H1 (cell line): ENCODE measurements around the gene OR51V1. TPM values are rescaled to one million over a fixed set of nuclear protein-coding genes. Genes with fewer than 3 reads are reported as not detected.

Experiments
- CTCF ChIA-PET: fragments of 300-600 bp; sonication (Branson Sonifier 250); formaldehyde crosslinking; loops from one replicate; lab custom pipeline; 2021; ENCODE audit not compliant: partially characterized antibody; lab: Charles Lee
- POLR2A ChIA-PET: fragments of 300-600 bp; sonication (Branson Sonifier 250); formaldehyde crosslinking; loops from one replicate; lab custom pipeline; 2021; ENCODE audit warnings: inconsistent platforms; ENCODE audit not compliant: partially characterized antibody; lab: Charles Lee
- DNase-seq, 2 experiments: peaks; one replicate each; pipeline versions ENCODE4 v3.0.0 to v3.0.0-alpha.2; 2010 to 2022; ENCODE audit warnings: low spot score in 2 of 2, low read depth in 1 of 2, mixed read lengths in 1 of 2
- FAIRE-seq: peaks from 2 replicates; lab custom pipeline; 2011; peaks lifted over from hg19 to GRCh38; lab: Jason Lieb, UNC
- H2AFZ ChIP-seq: 2 replicates; pipeline ENCODE4 v1.8.1; 2012; ENCODE audit warnings: low read length, inconsistent platforms
- H2AK5ac ChIP-seq: 2 replicates; pipeline ENCODE4 v1.6.1; 2013; ENCODE audit warnings: low read depth, low read length
- H2BK120ac ChIP-seq: replicated peaks from 2 replicates; pipeline ENCODE3; 2013; ENCODE audit warnings: low read depth, low read length, inconsistent platforms
- H2BK12ac ChIP-seq: 2 replicates; pipeline ENCODE4 v1.6.1; 2013; ENCODE audit warnings: low read depth, low read length
- H2BK15ac ChIP-seq: 2 replicates; pipeline ENCODE4 v1.6.1; 2013; ENCODE audit warnings: low read length
- H2BK20ac ChIP-seq: 2 replicates; pipeline ENCODE4 v1.6.1; 2013; ENCODE audit warnings: low read length
- H2BK5ac ChIP-seq: 2 replicates; pipeline ENCODE4 v1.6.1; 2013; ENCODE audit warnings: low read depth, low read length
- H3K14ac ChIP-seq: 2 replicates; pipeline ENCODE4 v1.6.1; 2013; ENCODE audit warnings: inconsistent platforms; ENCODE audit not compliant: insufficient read length
- H3K18ac ChIP-seq: 2 replicates; pipeline ENCODE4 v1.6.1; 2013; ENCODE audit warnings: low read length; ENCODE audit errors: extremely low read depth
- H3K23ac ChIP-seq: 2 replicates; pipeline ENCODE4 v1.6.1; 2013; ENCODE audit warnings: inconsistent platforms; ENCODE audit not compliant: insufficient read length
- H3K23me2 ChIP-seq: 2 replicates; pipeline ENCODE4 v1.6.1; 2013; ENCODE audit warnings: low read depth, low read length
- H3K27ac ChIP-seq: 2 replicates; pipeline ENCODE4 v1.6.1; 2011; ENCODE audit warnings: low read depth, low read length, inconsistent platforms
- H3K27me3 ChIP-seq, 4 experiments: replicated peaks in 1 of 4; 1 replicate in 1 of 4; 2 replicates in 3 of 4; pipeline versions ENCODE4 v1.6.1 to v1.8.1; 2011 to 2013; ENCODE audit warnings: low read length in 3 of 4, mild to moderate bottlenecking in 3 of 4, inconsistent platforms in 2 of 4, mixed read lengths in 2 of 4, moderate library complexity in 1 of 4; ENCODE audit not compliant: control insufficient read depth in 3 of 4, insufficient read depth in 3 of 4; ENCODE audit errors: extremely low read depth in 1 of 4
- H3K36me3 ChIP-seq, 4 experiments: 2 replicates each; pipeline versions ENCODE4 v1.6.1 to v1.8.1; 2011 to 2013; ENCODE audit warnings: mild to moderate bottlenecking in 4 of 4, low read length in 3 of 4, moderate library complexity in 2 of 4, control low read depth in 1 of 4, inconsistent platforms in 1 of 4; ENCODE audit not compliant: insufficient read depth in 4 of 4, control insufficient read depth in 2 of 4
- H3K4ac ChIP-seq: replicated peaks from 2 replicates; pipeline ENCODE3; 2013; ENCODE audit warnings: low read length, low read depth, mixed read lengths, inconsistent platforms; ENCODE audit not compliant: insufficient read length
- H3K4me1 ChIP-seq, 4 experiments: replicated peaks in 1 of 4; 1 replicate in 1 of 4; 2 replicates in 3 of 4; pipeline versions ENCODE4 v1.6.1 to v1.8.1; 2011 to 2013; ENCODE audit warnings: low read length in 3 of 4, inconsistent platforms in 2 of 4, mixed read lengths in 1 of 4; ENCODE audit not compliant: insufficient read depth in 4 of 4, control insufficient read depth in 3 of 4
- H3K4me2 ChIP-seq, 2 experiments: 2 replicates each; pipeline versions ENCODE4 v1.6.1 to v1.8.1; 2011 to 2013; ENCODE audit warnings: low read depth in 2 of 2, low read length in 2 of 2, control low read depth in 1 of 2, inconsistent platforms in 1 of 2, mild to moderate bottlenecking in 1 of 2; ENCODE audit not compliant: insufficient read depth in 1 of 2
- H3K4me3 ChIP-seq, 4 experiments: fragments of 200-600, 300-600 bp in 1 of 4; sonication (generic), shearing (Covaris generic), sonication (Bioruptor Twin) in 1 of 4; 2 replicates each; pipeline versions ENCODE4 v1.5.1 to v1.8.1; 2011 to 2016; ENCODE audit warnings: low read length in 4 of 4, low read depth in 3 of 4, control low read depth in 2 of 4, inconsistent platforms in 2 of 4, mild to moderate bottlenecking in 2 of 4, mixed read lengths in 1 of 4, moderate library complexity in 1 of 4; ENCODE audit not compliant: insufficient read depth in 2 of 4; ENCODE audit errors: extremely low read depth in 1 of 4
- H3K56ac ChIP-seq: replicated peaks from 2 replicates; pipeline ENCODE3; 2013; ENCODE audit warnings: low read depth, mild to moderate bottlenecking, mixed read lengths, low read length, inconsistent platforms; ENCODE audit not compliant: insufficient read length
- H3K79me1 ChIP-seq: 2 replicates; pipeline ENCODE4 v1.6.1; 2013; ENCODE audit warnings: low read depth, low read length, control low read depth
- H3K79me2 ChIP-seq, 2 experiments: 2 replicates each; pipeline versions ENCODE4 v1.6.1 to v1.8.1; 2012 to 2013; ENCODE audit warnings: low read length in 2 of 2, mild to moderate bottlenecking in 2 of 2, inconsistent platforms in 1 of 2; ENCODE audit not compliant: insufficient read depth in 2 of 2, control insufficient read depth in 1 of 2
- H3K9ac ChIP-seq, 4 experiments: replicated peaks in 1 of 4; 1 replicate in 1 of 4; 2 replicates in 3 of 4; pipeline versions ENCODE4 v1.6.1 to v1.8.1; 2011 to 2013; ENCODE audit warnings: low read depth in 3 of 4, low read length in 3 of 4, control low read depth in 2 of 4, mild to moderate bottlenecking in 2 of 4, moderate library complexity in 2 of 4, inconsistent platforms in 1 of 4; ENCODE audit errors: extremely low read depth in 1 of 4
- H3K9me3 ChIP-seq, 2 experiments: 2 replicates each; pipeline versions ENCODE4 v1.6.1 to v1.8.1; 2012 to 2013; ENCODE audit warnings: mild to moderate bottlenecking in 2 of 2, moderate library complexity in 2 of 2, control low read depth in 1 of 2, inconsistent platforms in 1 of 2, low read depth in 1 of 2, low read length in 1 of 2, mixed read lengths in 1 of 2; ENCODE audit not compliant: insufficient read depth in 2 of 2
- H4K20me1 ChIP-seq, 2 experiments: replicated peaks in 1 of 2; 2 replicates each; pipeline versions ENCODE3 to v1.8.1; 2011 to 2013; ENCODE audit warnings: inconsistent platforms in 2 of 2, low read length in 2 of 2, mild to moderate bottlenecking in 1 of 2; ENCODE audit not compliant: insufficient read depth in 2 of 2, control insufficient read depth in 1 of 2
- H4K5ac ChIP-seq: 2 replicates; pipeline ENCODE4 v1.6.1; 2013; ENCODE audit warnings: low read length, low read depth, mixed read lengths, inconsistent platforms; ENCODE audit not compliant: insufficient read length
- H4K8ac ChIP-seq: 2 replicates; pipeline ENCODE4 v1.8.0; 2013; ENCODE audit warnings: mild to moderate bottlenecking, moderate library complexity, low read length, inconsistent platforms; ENCODE audit not compliant: insufficient read depth; ENCODE audit errors: extremely low read depth
- H4K91ac ChIP-seq: replicated peaks from 2 replicates; pipeline ENCODE3; 2013; ENCODE audit warnings: low read length, mixed read lengths, inconsistent platforms; ENCODE audit not compliant: insufficient read length
- ATF2 ChIP-seq: IDR thresholded peaks from 2 replicates; pipeline ENCODE4 v1.6.1; 2012; ENCODE audit warnings: low read length, inconsistent platforms
- CBX5 ChIP-seq: fragments of 300-800, 300-1000 bp; sonication (generic); IDR thresholded peaks from 2 replicates; pipeline ENCODE4 v1.7.1; 2016; ENCODE audit warnings: antibody characterized with exemption, low read length, low read depth
- CTBP2 ChIP-seq: IDR thresholded peaks from 2 replicates; pipeline ENCODE4 v1.7.0; 2011; ENCODE audit warnings: borderline replicate concordance, mild to moderate bottlenecking, moderate library complexity, mixed read lengths, low read length; ENCODE audit not compliant: insufficient read depth, insufficient read length
- EGR1 ChIP-seq: IDR thresholded peaks from 2 replicates; pipeline ENCODE4 v1.6.1; 2011; ENCODE audit warnings: low read depth, low read length, borderline replicate concordance
- JUN ChIP-seq: IDR thresholded peaks from 2 replicates; pipeline ENCODE4 v1.6.1; 2011; ENCODE audit warnings: low read depth, mild to moderate bottlenecking, improper control_type of control experiment, low read length
- JUND ChIP-seq: IDR thresholded peaks from 2 replicates; pipeline ENCODE4 v1.6.1; 2011; ENCODE audit warnings: mild to moderate bottlenecking, improper control_type of control experiment, low read length
- KDM4A ChIP-seq: IDR thresholded peaks from one replicate; pipeline ENCODE4 v1.7.1; 2012; ENCODE audit warnings: low read depth, mild to moderate bottlenecking, moderate library complexity, low read length, inconsistent platforms; ENCODE audit not compliant: severe bottlenecking
- KDM5A ChIP-seq: fragments of 200-600 bp; IDR thresholded peaks from 2 replicates; pipeline ENCODE4 v1.7.1; 2012; ENCODE audit warnings: mild to moderate bottlenecking, low read length, inconsistent platforms, mixed read lengths
- POLR2A ChIP-seq, 2 experiments: IDR thresholded peaks; 1 replicate in 1 of 2; 2 replicates in 1 of 2; pipeline ENCODE4 v1.6.1; 2011; ENCODE audit warnings: low read depth in 2 of 2, low read length in 2 of 2, mild to moderate bottlenecking in 2 of 2; ENCODE audit errors: control extremely low read depth in 1 of 2
- SIN3A ChIP-seq, 2 experiments: IDR thresholded peaks in 1 of 2; conservative IDR thresholded peaks in 1 of 2; 2 replicates each; pipeline ENCODE4 v1.6.1; 2011 to 2012; ENCODE audit warnings: low read length in 2 of 2, improper control_type of control experiment in 1 of 2, low read depth in 1 of 2, mild to moderate bottlenecking in 1 of 2
- SRF ChIP-seq: IDR thresholded peaks from 2 replicates; pipeline ENCODE4 v1.6.1; 2011; ENCODE audit warnings: mild to moderate bottlenecking, low read depth, low read length, moderate library complexity
- TBP ChIP-seq: IDR thresholded peaks from 2 replicates; pipeline ENCODE4 v1.6.1; 2011; ENCODE audit warnings: low read depth, low read length, improper control_type of control experiment
- WGBS, 2 experiments: shearing (Covaris generic) in 1 of 2; methylation state at CpG; one replicate each; pipeline versions ENCODE4 v1.1.6 to v1.1.7; 2013 to 2015; ENCODE audit warnings: low lambda C conversion rate in 2 of 2, mixed read lengths in 2 of 2, inconsistent platforms in 1 of 2, low coverage in 1 of 2, missing lambda C conversion rate in 1 of 2; ENCODE audit not compliant: insufficient replicate concordance in 2 of 2, insufficient coverage in 1 of 2, insufficient read length in 1 of 2; ENCODE audit errors: extremely low coverage in 1 of 2, missing lambda C conversion rate in 1 of 2; 5-methylcytosine and 5-hydroxymethylcytosine counted together
- polyA plus RNA-seq, 7 experiments: library from polyadenylated mRNA; depleted of rRNA in 3 of 7; stranded (reverse) in 5 of 7; unstranded in 2 of 7; fragments of >200 nt in 5 of 7; fragments of 200-250 nt in 2 of 7; gene quantifications; 1 replicate in 5 of 7; 2 replicates in 1 of 7; 4 replicates in 1 of 7; pipeline versions ENCODE4 v1.2.1 to v1.2.3, GENCODE V29; 2011 to 2013; ENCODE audit warnings: missing spikeins in 2 of 7, mixed read lengths in 2 of 7
- total RNA-seq: library from RNA; stranded (reverse); fragmentation: NEBNext Ultra II Directional; extraction: Animal tissue kit (Norgen Biotek cat#: 25700); gene quantifications from 2 replicates; pipeline ENCODE4 v1.2.1, GENCODE V29; 2021
- TF ChIP-seq, protein P1 (sequence below): IDR thresholded peaks from 2 replicates; pipeline ENCODE4 v1.6.1; 2011; ENCODE audit warnings: low read depth, mild to moderate bottlenecking, low read length; ENCODE audit not compliant: insufficient read depth

The OR51V1 gene
- total and polyA plus RNA-seq, 2 of the 8 experiments (the other 6 are each of a cell fraction or from before 2014, with no cell fraction given): not detected

- no peak for FAIRE-seq
- Histone ChIP-seq H2BK12ac (no peak overlapping the region), H3K27me3 (no peaks in the 10 kb centered on the region), H3K23ac (no peak overlapping the region), H3K9me3 (no peaks in the 10 kb centered on the region), H3K36me3 (no peaks in the 10 kb centered on the region), H4K5ac (no peak overlapping the region), H3K9ac (no peak overlapping the region), H3K56ac (no peak overlapping the region), H4K8ac (no peak overlapping the region), H3K18ac (no peak overlapping the region), H4K91ac (no peak overlapping the region), H2AFZ (no peak overlapping the region), H3K14ac (no peak overlapping the region), H2BK120ac (no peak overlapping the region), H3K4me1 (no peaks in the 10 kb centered on the region), H2BK15ac (no peak overlapping the region), H3K4me3 (no peak overlapping the region), H4K20me1 (no peaks in the 10 kb centered on the region), H3K4me2 (no peak overlapping the region), H3K27ac (no peak overlapping the region), H3K23me2 (no peaks in the 10 kb centered on the region; the same call in 1 of the 2 replicates), H2AK5ac (no peak overlapping the region), H3K4ac (no peak overlapping the region), H2BK20ac (no peak overlapping the region), H3K79me1 (no peaks in the 10 kb centered on the region), H3K79me2 (no peaks in the 10 kb centered on the region), H2BK5ac (no peak overlapping the region)
- POLR2A ChIA-PET: no interaction called here
- CTCF ChIA-PET: no interaction called here
- WGBS, 2 experiments: 83 to 100% methylated on average over 1 to 3 of the region's 3 CpGs
- DNase-seq: no peak
- TF ChIP-seq SIN3A (conservative IDR thresholded peaks at IDR 0.05 in 1 of 2, IDR thresholded peaks at IDR 0.05 in 1 of 2; ENCODE audit: low read depth in 1 of 2, low read length in 2 of 2) (no peak), JUN (no peak), POLR2A (IDR thresholded peaks at IDR 0.05; ENCODE audit: control extremely low read depth in 1 of 2, low read depth in 2 of 2, low read length in 2 of 2) (no peak), SRF (no peak), EGR1 (no peak), ATF2 (no peak), CTBP2 (no peak), TBP (no peak), JUND (no peak), KDM5A (no peak), KDM4A (no peak), CBX5 (no peak)
- TF ChIP-seq, protein P1, sequence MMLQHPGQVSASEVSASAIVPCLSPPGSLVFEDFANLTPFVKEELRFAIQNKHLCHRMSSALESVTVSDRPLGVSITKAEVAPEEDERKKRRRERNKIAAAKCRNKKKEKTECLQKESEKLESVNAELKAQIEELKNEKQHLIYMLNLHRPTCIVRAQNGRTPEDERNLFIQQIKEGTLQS: no peak
Observed at GRCh38 chr11:5232176-5232575, 31.7 kb upstream of the OR51V1 start.
